Heart left ventricle (tissue), 16 donors: Measurements from ENCODE around the gene DYTN. TPM values are rescaled to one million over a fixed set of nuclear protein-coding genes. Genes with fewer than 3 reads are reported as not detected.

Experiments
- ATAC-seq, 4 donors: fragments of 200-7000 bp; cut with Tn5 transposase; one replicate each; pipeline ENCODE4 v1.9.1; 2020 to 2022; ENCODE audit warnings: moderate library complexity in 4 of 4, mild to moderate bottlenecking in 3 of 4, moderate number of reproducible peaks in 1 of 4
- DNase-seq, 5 donors: peaks; one replicate each; pipeline ENCODE4 v3.0.0-alpha.2; 2020
- H3K27ac ChIP-seq, 12 donors: fragments of 200-600 bp; sonication (generic) in 4 of 12; one replicate each; pipeline versions ENCODE4 v1.5.0 to v1.8.0; 2016 to 2022; ENCODE audit warnings: mild to moderate bottlenecking in 2 of 12
- H3K27me3 ChIP-seq, 9 donors: fragments of 200-600 bp; sonication (generic) in 2 of 9; one replicate each; pipeline versions ENCODE4 v1.5.1 to v1.8.0; 2016 to 2022; ENCODE audit warnings: mild to moderate bottlenecking in 3 of 9
- H3K36me3 ChIP-seq, 9 donors: fragments of 200-600 bp; sonication (generic) in 2 of 9; one replicate each; pipeline versions ENCODE4 v1.5.0 to v1.8.0; 2018 to 2022; ENCODE audit warnings: mild to moderate bottlenecking in 2 of 9
- H3K4me1 ChIP-seq, 12 donors: fragments of 200-600 bp; sonication (generic) in 4 of 12; one replicate each; pipeline versions ENCODE4 v1.5.0 to v1.8.0; 2016 to 2022; ENCODE audit warnings: mild to moderate bottlenecking in 3 of 12
- H3K4me3 ChIP-seq, 12 donors: fragments of 200-600 bp; sonication (generic) in 4 of 12; one replicate each; pipeline versions ENCODE4 v1.5.0 to v1.8.0; 2017 to 2022; ENCODE audit warnings: mild to moderate bottlenecking in 9 of 12, moderate library complexity in 4 of 12
- H3K9me3 ChIP-seq, 12 donors: fragments of 200-600 bp; sonication (generic) in 4 of 12; one replicate each; pipeline versions ENCODE4 v1.5.0 to v1.8.0; 2016 to 2022; ENCODE audit warnings: mild to moderate bottlenecking in 1 of 12
- POLR2A ChIP-seq, 2 donors: fragments of 450-650 bp; IDR thresholded peaks; one replicate each; pipeline ENCODE4 v1.6.1; 2017; ENCODE audit warnings: antibody characterized with exemption in 2 of 2, mild to moderate bottlenecking in 2 of 2, moderate library complexity in 2 of 2
- WGBS, 4 donors: extraction: QIAGEN DNeasy Blood & Tissue Kit in 2 of 4; methylation state at CpG; one replicate each; pipeline versions ENCODE4 v1.1.5 to v1.1.7; 2013 to 2018; 5-methylcytosine and 5-hydroxymethylcytosine counted together
- intact Hi-C, 10 donors: fragments of 100-400 bp; cut with DNase I; formaldehyde crosslinking; loops; one replicate each; pipeline versions ENCODE4 v1.11.1 to v1.14.2; 2022
- polyA plus RNA-seq, 2 donors: library from polyadenylated mRNA; stranded (reverse); fragments of 200-250 nt; gene quantifications; one replicate each; pipeline ENCODE4 v1.2.3, GENCODE V29; 2013
- total RNA-seq, 9 donors: library from RNA; depleted of rRNA in 2 of 9; stranded (reverse); fragments of >200 nt in 2 of 9; fragmentation: NEBNext Ultra II Directional in 3 of 9; extraction: Animal tissue kit (Norgen Biotek cat#: 25700) in 3 of 9; gene quantifications; one replicate each; pipeline versions ENCODE4 v1.1.0 to v1.2.4, GENCODE V29; 2016 to 2023
- TF ChIP-seq, protein P1 (sequence below), 12 donors: fragments of 200-600 bp; sonication (generic) in 4 of 12; IDR thresholded peaks; one replicate each; pipeline versions ENCODE4 v1.5.0 to v1.8.0; 2018 to 2022; ENCODE audit warnings: antibody characterized with exemption in 12 of 12, mild to moderate bottlenecking in 5 of 12
- donor health status: ischemic (EF 13 %, LVEDD 7.1; RV severe dilation, severe dysfunction).
- donor health status: healthy with polysubstance abuse.
- donor health status: DM: no; HTN: yes; CAD: no.
- donor health status: DM: no; HTN: no; CAD: no.
- donor health status: ischemic (EF 25% LVEDD 6.9; RV normal size, moderate dysfunction).
- donor health status: ischemic (EF 25% LVEDD 5.7; RV mildly dilated, moderate dysfunction).
- donor health status: healthy.
- donor health status: DM: yes; HTN: yes; CAD: no.
- donor health status: ischemic (EF 35%, LVEDD 5.7; RV mildly dilated, moderate dysfunction).
- donor health status: nonischemic (EF 11% LVEDD 7.7; RV severe dilation, severe dysfunction).
- donor health status: DM: yes; HTN: yes; CAD: no.
- donor health status: PGD.
- donor health status: ischemic (EF 29% LVEDD 5.4; RV normal size, mild dysfunction).
- donor health status: nonischemic (EF 23%, LVEDD 6.1; RV moderate dilation, normal function).

DYTN gene
- total and polyA plus RNA-seq, 11 donors: not detected

DNA sequence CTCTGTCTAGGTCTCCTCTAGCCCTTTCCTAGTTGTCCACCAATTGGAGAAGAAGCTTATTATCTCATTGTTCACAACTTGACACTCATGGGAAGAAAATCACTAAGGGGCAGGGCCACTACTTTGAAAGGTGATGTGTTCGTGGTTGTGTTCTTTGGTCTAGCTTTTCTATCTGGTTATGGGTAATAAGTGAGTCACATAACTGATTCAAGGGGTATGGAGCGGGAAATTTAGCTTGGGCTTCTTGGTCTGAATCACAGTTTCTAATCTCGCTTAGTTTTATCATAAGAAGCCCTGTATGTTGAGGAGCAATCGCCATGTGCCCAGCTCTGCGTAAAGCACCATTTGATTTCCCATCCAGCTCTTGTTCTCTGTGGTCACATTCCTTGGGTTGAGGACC, 18.7 kb upstream of the DYTN start:
- Histone ChIP-seq H3K4me3 (no peak overlapping the region), H3K36me3 (no peaks in the 10 kb centered on the region), H3K4me1 (no peaks in the 10 kb centered on the region), H3K9me3 (no peaks in the 10 kb centered on the region), H3K27ac (no peak overlapping the region), H3K27me3 (no peaks in the 10 kb centered on the region)
- DNase-seq (no peak), ATAC-seq (no peak)
- TF ChIP-seq, protein P1, sequence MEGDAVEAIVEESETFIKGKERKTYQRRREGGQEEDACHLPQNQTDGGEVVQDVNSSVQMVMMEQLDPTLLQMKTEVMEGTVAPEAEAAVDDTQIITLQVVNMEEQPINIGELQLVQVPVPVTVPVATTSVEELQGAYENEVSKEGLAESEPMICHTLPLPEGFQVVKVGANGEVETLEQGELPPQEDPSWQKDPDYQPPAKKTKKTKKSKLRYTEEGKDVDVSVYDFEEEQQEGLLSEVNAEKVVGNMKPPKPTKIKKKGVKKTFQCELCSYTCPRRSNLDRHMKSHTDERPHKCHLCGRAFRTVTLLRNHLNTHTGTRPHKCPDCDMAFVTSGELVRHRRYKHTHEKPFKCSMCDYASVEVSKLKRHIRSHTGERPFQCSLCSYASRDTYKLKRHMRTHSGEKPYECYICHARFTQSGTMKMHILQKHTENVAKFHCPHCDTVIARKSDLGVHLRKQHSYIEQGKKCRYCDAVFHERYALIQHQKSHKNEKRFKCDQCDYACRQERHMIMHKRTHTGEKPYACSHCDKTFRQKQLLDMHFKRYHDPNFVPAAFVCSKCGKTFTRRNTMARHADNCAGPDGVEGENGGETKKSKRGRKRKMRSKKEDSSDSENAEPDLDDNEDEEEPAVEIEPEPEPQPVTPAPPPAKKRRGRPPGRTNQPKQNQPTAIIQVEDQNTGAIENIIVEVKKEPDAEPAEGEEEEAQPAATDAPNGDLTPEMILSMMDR (IDR thresholded peaks at IDR 0.05): no peak
- no peak for TF ChIP-seq POLR2A (IDR thresholded peaks at IDR 0.05)
- intact Hi-C loops: no loop called here
- WGBS, 4 donors: 83 to 87% (median 87%) methylated on average over 5 of the region's 5 CpGs

DNA sequence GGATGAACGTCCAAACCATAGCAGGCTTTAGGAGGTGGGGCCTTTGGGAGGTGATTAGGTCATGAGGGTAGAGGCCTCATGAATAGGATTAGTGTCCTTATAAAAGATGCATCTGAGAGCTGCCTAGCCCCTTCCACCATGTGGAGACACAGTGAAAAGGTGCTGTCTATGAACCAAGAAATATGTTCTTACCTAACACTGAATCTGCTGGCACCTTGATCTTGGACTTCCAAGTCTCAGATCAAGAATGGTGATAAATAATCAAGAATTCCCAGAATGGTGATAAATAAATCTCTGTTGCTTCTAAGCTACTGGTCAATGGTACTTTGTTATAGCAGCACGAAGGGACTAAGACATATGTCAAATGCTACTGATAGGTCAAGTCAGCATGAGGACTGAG, 15.1 kb upstream of the DYTN start:
- H3K9me3 ChIP-seq: peaks cover 0 to 3% (median 0%) of the 10 kb centered on the region in 12 donors
- no peaks in the 10 kb centered on the region for H3K36me3 ChIP-seq
- H3K27ac ChIP-seq: no peak overlapping the region
- DNase-seq: no peak
- no peak overlapping the region for H3K4me3 ChIP-seq
- ATAC-seq: no peak
- 57 to 76% (median 74%) methylated on average over 2 of the region's 2 CpGs for WGBS, 4 donors
- H3K27me3 ChIP-seq: no peaks in the 10 kb centered on the region
- H3K4me1 ChIP-seq: peaks cover 0 to 8% (median 1%) of the 10 kb centered on the region in 12 donors
- intact Hi-C loops: no loop called here
- TF ChIP-seq, protein P1 (IDR thresholded peaks at IDR 0.05): no peak
- no peak for TF ChIP-seq POLR2A (IDR thresholded peaks at IDR 0.05)

DNA sequence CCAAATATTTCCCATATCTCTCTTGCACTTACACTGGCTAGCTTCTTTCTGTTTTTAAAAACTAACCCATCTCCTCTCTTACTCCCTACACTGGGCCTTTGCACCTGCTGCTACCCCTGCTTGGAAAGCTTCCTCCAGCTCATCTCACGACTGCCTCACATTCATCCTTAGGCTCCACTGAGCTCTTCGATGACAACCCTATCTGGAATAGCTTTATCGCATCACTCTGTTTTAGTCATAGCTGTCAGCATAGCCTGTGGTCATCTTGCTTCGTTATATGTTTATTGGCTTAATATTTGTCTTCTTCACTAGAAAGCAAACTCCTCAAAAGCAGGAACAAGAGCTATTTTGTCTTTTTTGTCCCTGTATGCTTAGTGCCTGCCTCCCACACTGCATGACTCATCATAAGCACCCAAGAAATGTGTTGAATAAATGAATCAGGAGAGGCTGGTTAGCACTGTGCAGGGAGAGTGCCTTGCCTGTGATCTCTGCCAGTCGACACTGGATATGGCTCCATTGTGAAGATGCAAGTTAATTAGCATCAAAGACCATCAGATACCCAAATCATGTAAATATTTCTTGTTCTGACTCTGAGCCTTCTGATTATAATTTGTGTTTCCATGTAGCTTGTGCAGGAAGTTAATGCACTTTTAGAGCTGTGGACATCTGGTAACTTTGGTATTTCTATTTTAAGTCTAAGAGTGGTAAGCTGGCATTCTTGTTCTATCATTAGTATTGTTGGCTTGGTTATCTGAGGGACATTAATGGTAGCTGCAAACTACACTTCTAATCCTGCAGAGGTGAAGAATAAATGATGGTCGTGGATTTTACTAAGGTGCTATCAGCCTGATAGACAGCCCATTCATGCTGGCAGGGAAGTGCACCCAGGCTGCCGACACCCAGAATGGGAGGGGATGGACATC, 10.3 kb upstream of the DYTN start:
- WGBS, 4 donors: 53 to 69% (median 61%) methylated on average over 7 of the region's 7 CpGs
- Histone ChIP-seq H3K27ac (peak overlapping the region in 2 of 12 donors; percentile 9 to 41), H3K4me3 (no peak overlapping the region), H3K9me3 (peaks cover 0 to 3% (median 0%) of the 10 kb centered on the region in 12 donors), H3K27me3 (no peaks in the 10 kb centered on the region), H3K36me3 (no peaks in the 10 kb centered on the region), H3K4me1 (peaks cover 0 to 11% (median 1%) of the 10 kb centered on the region in 12 donors)
- TF ChIP-seq, protein P1 (IDR thresholded peaks at IDR 0.05): no peak
- TF ChIP-seq POLR2A (IDR thresholded peaks at IDR 0.05): no peak
- ATAC-seq (peak; percentile 45 to 63 (median 52)), DNase-seq (no peak)
- intact Hi-C loops: no loop called here

DNA sequence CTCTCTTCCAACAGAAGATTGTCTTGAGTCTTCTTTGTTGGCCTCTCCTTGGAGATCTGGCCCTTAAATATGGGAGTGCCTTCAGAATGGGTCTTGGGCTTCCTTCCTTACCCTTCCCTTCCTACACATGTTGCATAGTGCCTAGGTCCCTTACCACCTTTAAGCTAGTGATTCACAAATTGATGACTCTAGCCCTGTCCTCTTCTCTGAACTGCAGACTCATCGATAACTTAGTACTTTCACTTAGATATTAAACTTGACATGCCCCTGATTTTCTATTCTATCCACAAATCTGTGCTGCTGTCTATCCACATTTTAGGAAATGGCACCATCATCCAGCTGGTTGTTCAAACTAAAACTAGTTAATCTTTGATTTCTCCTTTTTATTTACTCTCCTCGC, 9.1 kb upstream of the DYTN start:
- TF ChIP-seq POLR2A (IDR thresholded peaks at IDR 0.05): no peak
- TF ChIP-seq, protein P1 (IDR thresholded peaks at IDR 0.05): no peak
- Histone ChIP-seq H3K36me3 (no peaks in the 10 kb centered on the region), H3K4me3 (no peak overlapping the region), H3K27ac (no peak overlapping the region), H3K27me3 (no peaks in the 10 kb centered on the region), H3K4me1 (peaks cover 0 to 11% (median 1%) of the 10 kb centered on the region in 12 donors), H3K9me3 (peaks cover 0 to 3% (median 0%) of the 10 kb centered on the region in 12 donors)
- DNase-seq (no peak), ATAC-seq (no peak)
- intact Hi-C loops: no loop called here
- 91 to 96% (median 93%) methylated on average over 2 of the region's 2 CpGs for WGBS, 4 donors
